HTR-8/SVneo (cell line): Measurements from ENCODE around the gene STOX2.
"Not testable (repeated sequence)": the region's sequence is repeated elsewhere in the genome, so short reads cannot be mapped to it uniquely, and the experiment has no call there.

ENCODE experiments used
- DNase-seq: peaks from one replicate; pipeline ENCODE4 v3.0.0; 2011; ENCODE audit warnings: low spot score, mixed read lengths; ENCODE audit not compliant: insufficient read length
- FAIRE-seq: peaks from 2 replicates; lab custom pipeline; 2011; peaks lifted over from hg19 to GRCh38; lab: Jason Lieb, UNC

The STOX2 gene

GRCh38 chr4:183926950-183927349 is 21.8 kb downstream of the STOX2 start:
- DNase-seq: no peak
- no peak for FAIRE-seq

DNA sequence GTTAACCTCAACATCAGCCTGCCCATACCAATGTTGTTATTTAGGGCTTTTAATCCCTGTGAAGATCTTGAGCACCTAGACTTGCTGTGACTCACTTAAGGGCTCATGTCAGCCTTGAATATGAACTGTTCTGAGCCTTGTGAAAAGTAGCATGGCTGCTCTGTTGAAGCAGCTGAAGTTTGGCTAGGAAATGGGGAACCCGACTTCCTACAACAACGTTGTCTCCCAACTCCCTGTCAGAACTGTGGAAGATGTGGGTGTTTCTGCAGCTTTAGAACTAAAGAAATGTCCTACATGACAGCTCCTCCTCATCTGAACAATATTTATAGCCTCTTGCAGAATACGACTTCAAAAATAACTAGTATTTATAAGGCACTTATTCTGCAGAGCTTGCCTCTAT is 27.5 kb downstream of the STOX2 start:
- FAIRE-seq: no peak
- no peak for DNase-seq

- FAIRE-seq: no peak
Observed at GRCh38 chr4:183934761-183935160, 29.7 kb downstream of the STOX2 start.

GRCh38 chr4:183935355-183936005 is 30.4 kb downstream of the STOX2 start:
- FAIRE-seq: no peak
- no peak for DNase-seq

More at GRCh38 chr4:183934761-183935160, 29.7 kb downstream of the STOX2 start:
- no peak for DNase-seq

DNA sequence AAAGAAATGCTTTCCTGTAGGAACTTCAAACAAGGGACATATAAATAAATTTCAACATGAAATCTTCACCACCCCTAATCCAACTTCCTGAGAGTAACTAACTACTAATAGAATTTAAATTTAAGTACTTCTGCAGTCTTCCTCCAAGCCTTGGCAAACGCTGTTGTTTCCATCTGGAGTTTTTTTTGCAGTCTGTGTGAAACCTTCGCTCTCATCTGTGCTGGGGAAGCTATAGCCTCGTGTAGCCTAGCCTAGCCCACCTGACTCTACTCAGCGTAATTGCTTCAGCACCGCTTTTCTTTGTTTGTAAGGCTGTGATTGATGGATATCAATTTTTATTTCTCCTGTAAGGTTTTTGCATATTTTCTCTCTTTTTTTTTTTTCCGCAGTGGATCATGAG is 30.9 kb downstream of the STOX2 start:
- no peak for FAIRE-seq
- no peak for DNase-seq

- DNase-seq (no peak), FAIRE-seq (no peak)
Observed at GRCh38 chr4:183936574-183937345, 31.7 kb downstream of the STOX2 start.

- DNase-seq (no peak), FAIRE-seq (no peak)
Observed at GRCh38 chr4:183940864-183941263, 35.8 kb downstream of the STOX2 start.

DNA sequence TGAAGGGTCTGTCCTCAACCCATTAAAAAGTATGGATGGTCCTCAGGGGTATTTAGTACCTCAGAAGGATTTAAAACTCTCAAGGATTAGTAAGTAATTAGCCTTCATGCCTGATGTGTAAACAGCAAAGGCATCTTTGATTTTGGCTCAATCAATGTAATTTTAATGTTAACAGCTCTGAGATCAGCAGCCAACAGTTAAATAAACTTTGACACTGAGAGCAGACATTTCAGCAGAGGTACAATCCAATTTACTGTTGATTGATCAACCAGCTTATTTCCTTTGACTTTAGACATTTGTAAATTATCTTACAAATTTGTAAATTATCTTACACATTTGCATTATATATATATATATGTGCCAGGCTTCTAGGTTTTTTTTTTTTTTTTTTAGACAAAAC is 36.9 kb downstream of the STOX2 start:
- DNase-seq (no peak), FAIRE-seq (no peak)

DNA sequence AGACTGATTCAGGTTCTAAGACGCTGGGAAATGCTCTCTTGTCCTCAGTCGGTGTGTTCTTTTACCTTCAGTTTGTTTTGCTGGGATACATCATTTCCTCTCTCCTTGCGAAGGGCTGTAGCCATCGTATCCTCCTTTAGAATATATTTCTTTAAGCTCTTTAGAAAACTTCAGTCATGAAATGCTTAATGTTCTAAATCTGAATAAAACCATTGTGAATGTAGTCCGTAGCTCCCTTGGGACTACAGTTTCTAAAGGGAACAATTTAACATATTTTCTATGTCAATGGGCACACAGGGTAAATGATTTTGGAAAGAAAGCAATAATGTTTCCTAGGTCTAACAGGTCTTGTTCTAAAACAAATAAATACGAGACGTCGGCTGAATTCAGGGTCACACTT is 40.6 kb downstream of the STOX2 start:
- DNase-seq (no peak), FAIRE-seq (no peak)

GRCh38 chr4:183950536-183950935 is 45.4 kb downstream of the STOX2 start:
- FAIRE-seq: no peak
- DNase-seq: no peak

DNA sequence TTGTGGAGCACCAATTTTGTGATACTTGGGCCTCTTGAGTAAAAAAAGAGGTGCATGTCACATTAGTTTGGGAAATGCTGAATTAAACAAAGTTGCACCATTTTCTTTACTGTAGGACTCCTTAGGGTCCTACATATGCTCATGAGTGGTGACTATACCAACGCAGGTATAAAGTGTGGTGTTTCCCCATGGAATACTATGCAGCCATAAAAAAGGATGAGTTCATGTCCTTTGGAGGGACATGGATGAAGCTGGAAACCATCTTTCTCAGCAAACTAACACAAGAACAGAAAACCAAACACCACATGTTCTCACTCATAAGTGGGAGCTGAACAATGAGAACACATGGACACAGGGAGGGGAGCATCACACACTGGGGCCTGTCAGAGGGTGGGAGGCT is 47.5 kb downstream of the STOX2 start:
- not testable (repeated sequence) for DNase-seq, FAIRE-seq

DNA sequence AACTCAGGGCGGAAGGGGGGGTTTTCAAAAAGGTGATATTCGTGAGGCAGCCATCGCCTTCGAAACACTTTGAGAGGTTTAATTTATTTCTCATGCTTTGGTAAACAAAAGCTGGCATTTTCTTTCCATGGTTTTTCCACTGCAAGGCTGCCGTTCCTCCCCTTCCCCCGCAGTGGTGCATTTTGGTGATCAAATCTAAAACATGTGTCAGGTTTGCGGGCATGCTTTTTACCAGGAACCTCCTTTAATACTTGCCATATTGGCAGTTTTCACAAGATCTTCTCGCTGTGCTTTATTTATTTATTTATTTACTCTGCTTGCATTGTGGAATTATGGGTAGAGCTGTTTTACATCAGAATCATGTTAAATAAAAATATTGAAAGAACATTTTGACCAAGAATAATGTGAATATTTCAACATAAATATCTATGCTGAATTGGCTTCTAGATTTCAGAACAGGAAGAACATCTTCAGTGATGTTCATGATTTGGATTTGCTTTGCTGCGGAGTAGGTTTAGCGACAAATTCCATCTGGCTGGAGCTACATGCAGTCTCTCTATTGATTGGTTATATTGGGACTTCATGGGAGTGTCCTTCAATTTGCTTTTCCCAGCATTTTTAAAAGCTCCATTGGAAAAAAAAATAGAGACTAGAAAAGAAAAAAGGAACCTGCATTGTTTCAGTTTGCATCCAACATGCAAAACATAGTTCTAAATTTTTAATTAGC is 54.4 kb downstream of the STOX2 start:
- DNase-seq: no peak
- no peak for FAIRE-seq

GRCh38 chr4:183960046-183960420 is 54.9 kb downstream of the STOX2 start:
- FAIRE-seq (peak; percentile 20), DNase-seq (peak; percentile 19)

GRCh38 chr4:183960962-183961541 is 55.9 kb downstream of the STOX2 start:
- no peak for DNase-seq

GRCh38 chr4:183961795-183962194 is 56.7 kb downstream of the STOX2 start:
- FAIRE-seq (no peak), DNase-seq (no peak)

More at GRCh38 chr4:183960962-183961541, 55.9 kb downstream of the STOX2 start:
- FAIRE-seq: no peak

- DNase-seq (no peak), FAIRE-seq (no peak)
Observed at GRCh38 chr4:183962419-183962818, 57.3 kb downstream of the STOX2 start.

- FAIRE-seq (no peak), DNase-seq (peak; percentile 13)
Observed at GRCh38 chr4:183966371-183966770, 61.3 kb downstream of the STOX2 start.

GRCh38 chr4:183967266-183967665 is 62.2 kb downstream of the STOX2 start:
- DNase-seq (no peak), FAIRE-seq (no peak)

DNA sequence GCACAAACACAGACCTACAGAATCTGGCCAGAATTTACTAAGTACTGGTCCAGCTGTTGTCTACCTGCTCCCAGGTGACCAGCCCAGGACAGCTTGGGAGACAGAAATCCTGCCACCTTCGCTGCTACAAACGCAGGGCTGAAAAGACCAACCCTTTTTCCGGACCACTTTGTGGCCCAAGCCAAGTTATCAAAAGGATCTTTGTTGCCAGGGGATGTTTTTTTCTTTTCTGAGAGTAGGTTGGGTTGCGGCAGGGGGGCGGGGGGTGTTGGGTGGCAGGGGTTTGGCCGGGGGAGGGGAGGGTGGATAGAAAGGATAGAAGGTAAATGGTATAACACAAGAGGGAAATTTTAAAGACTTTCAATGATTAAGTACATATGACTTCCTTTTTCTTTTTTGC is 63.4 kb downstream of the STOX2 start:
- FAIRE-seq: no peak
- no peak for DNase-seq

DNA sequence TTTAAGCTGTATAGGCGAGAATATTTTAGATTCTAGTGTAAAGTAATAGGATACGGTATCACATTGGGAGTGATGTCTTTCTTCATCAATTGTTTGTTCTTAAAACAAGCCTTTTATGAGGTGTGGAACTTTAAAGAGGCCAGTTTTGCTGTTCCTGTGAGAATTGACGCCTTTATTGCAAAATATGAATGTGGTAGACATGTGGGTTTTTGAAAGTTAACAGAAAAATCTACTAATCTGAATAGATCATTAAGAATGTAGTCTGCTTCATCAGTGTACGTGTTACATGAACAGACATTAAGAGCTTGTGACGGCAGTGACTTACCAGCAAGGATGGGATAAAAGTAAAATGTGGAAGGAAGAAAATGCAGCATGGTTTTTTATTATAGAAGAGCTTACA is 63.8 kb downstream of the STOX2 start:
- FAIRE-seq (no peak), DNase-seq (no peak)

- no peak for DNase-seq
- no peak for FAIRE-seq
Observed at GRCh38 chr4:183969596-183969995, 64.5 kb downstream of the STOX2 start.
